Body of pancreas (tissue), 4 donors: ENCODE results near the gene HMHB1. TPM values are rescaled to one million over a fixed set of nuclear protein-coding genes. Genes with fewer than 3 reads are reported as not detected.

Experiments
- ATAC-seq: fragments of 150-250 bp; one replicate; pipeline ENCODE4 v1.9.1; 2016
- DNase-seq, 4 donors: peaks; one replicate each; pipeline ENCODE4 v3.0.0-alpha.2; 2019
- H3K27ac ChIP-seq, 4 donors: fragments of 200-600 bp; sonication (generic); 1 replicate in 3 of 4; 2 replicates in 1 of 4; pipeline versions ENCODE4 v1.5.1 to v1.6.1; 2016 to 2019; ENCODE audit warnings: mild to moderate bottlenecking in 1 of 4, mixed read lengths in 1 of 4, moderate library complexity in 1 of 4
- H3K27me3 ChIP-seq, 2 donors: fragments of 200-600 bp; sonication (generic); one replicate each; pipeline ENCODE4 v1.6.0; 2016; ENCODE audit warnings: mild to moderate bottlenecking in 1 of 2
- H3K36me3 ChIP-seq, 2 donors: fragments of 200-600 bp; sonication (generic); replicated peaks in 1 of 2; 2 replicates each; pipeline ENCODE4 v1.5.1; 2016; ENCODE audit warnings: low read depth in 2 of 2; ENCODE audit not compliant: insufficient read depth in 1 of 2
- H3K4me1 ChIP-seq: fragments of 200-600 bp; sonication (generic); one replicate; pipeline ENCODE4 v1.6.0; 2016
- H3K4me3 ChIP-seq, 2 donors: fragments of 200-600 bp; sonication (generic); 1 replicate in 1 of 2; 2 replicates in 1 of 2; pipeline ENCODE4 v1.5.1; 2016 to 2019
- H3K9me3 ChIP-seq, 3 donors: fragments of 200-600 bp; sonication (generic); 1 replicate in 2 of 3; 2 replicates in 1 of 3; pipeline ENCODE4 v1.5.1; 2016
- POLR2A ChIP-seq, 3 donors: fragments of 450-650 bp; IDR thresholded peaks; one replicate each; pipeline ENCODE4 v1.6.1; 2016; ENCODE audit warnings: antibody characterized with exemption in 3 of 3, mild to moderate bottlenecking in 2 of 3
- WGBS, 2 donors: methylation state at CpG; one replicate each; pipeline ENCODE4 v1.1.5; 2017; 5-methylcytosine and 5-hydroxymethylcytosine counted together
- intact Hi-C: fragments of 100-400 bp; cut with DNase I; formaldehyde crosslinking; loops from one replicate; pipeline ENCODE4 v1.15.1; 2023
- total RNA-seq, 2 donors: library from RNA; depleted of rRNA; stranded (reverse); fragments of >200 nt; gene quantifications; one replicate each; pipeline ENCODE4 v1.1.0, GENCODE V29; 2016
- TF ChIP-seq, protein P1 (sequence below), 7 experiments: fragments of 450-650 bp in 4 of 7; fragments of 200-600 bp in 3 of 7; sonication (generic) in 3 of 7; IDR thresholded peaks; one replicate each; pipeline ENCODE4 v1.5.1; 2016 to 2019; ENCODE audit warnings: antibody characterized with exemption in 7 of 7

Gene HMHB1
- total RNA-seq, 2 donors from 2014 or later: not detected

DNA sequence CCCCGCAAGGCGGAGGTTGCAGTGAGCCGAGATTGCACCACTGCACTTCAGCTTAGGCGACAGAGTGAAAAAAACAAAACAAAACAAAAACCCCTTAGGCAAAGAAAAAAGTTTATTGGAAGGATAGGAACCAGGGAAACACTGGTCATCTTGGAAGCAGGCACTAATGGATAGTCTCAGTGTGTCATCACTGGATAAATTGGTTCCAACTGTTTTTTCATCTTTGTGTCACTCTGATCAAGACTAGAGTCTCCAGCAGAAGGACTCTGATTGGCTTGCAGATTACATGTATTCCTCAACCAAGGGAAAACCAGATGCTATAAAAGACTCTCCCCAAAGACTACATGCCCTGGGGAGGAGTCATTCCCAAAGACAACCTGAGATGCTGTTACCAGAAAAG lies 35.0 kb upstream of the HMHB1 start:
- H3K36me3 ChIP-seq: no peaks in the 10 kb centered on the region
- no peak for DNase-seq
- H3K9me3 ChIP-seq: no peaks in the 10 kb centered on the region
- H3K27ac ChIP-seq: no peak overlapping the region
- no peaks in the 10 kb centered on the region for H3K27me3 ChIP-seq
- no peaks in the 10 kb centered on the region for H3K4me1 ChIP-seq
- no peak overlapping the region for H3K4me3 ChIP-seq
- no peak for TF ChIP-seq POLR2A (IDR thresholded peaks at IDR 0.05)
- TF ChIP-seq, protein P1, sequence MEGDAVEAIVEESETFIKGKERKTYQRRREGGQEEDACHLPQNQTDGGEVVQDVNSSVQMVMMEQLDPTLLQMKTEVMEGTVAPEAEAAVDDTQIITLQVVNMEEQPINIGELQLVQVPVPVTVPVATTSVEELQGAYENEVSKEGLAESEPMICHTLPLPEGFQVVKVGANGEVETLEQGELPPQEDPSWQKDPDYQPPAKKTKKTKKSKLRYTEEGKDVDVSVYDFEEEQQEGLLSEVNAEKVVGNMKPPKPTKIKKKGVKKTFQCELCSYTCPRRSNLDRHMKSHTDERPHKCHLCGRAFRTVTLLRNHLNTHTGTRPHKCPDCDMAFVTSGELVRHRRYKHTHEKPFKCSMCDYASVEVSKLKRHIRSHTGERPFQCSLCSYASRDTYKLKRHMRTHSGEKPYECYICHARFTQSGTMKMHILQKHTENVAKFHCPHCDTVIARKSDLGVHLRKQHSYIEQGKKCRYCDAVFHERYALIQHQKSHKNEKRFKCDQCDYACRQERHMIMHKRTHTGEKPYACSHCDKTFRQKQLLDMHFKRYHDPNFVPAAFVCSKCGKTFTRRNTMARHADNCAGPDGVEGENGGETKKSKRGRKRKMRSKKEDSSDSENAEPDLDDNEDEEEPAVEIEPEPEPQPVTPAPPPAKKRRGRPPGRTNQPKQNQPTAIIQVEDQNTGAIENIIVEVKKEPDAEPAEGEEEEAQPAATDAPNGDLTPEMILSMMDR (IDR thresholded peaks at IDR 0.05): no peak
- no peak for ATAC-seq
- WGBS, 2 donors: 93% methylated on average over 4 of the region's 4 CpGs
- intact Hi-C loops: no loop called here

- Histone ChIP-seq H3K27me3 (no peaks in the 10 kb centered on the region), H3K9me3 (no peaks in the 10 kb centered on the region), H3K4me1 (no peaks in the 10 kb centered on the region), H3K4me3 (no peak overlapping the region), H3K36me3 (no peaks in the 10 kb centered on the region), H3K27ac (no peak overlapping the region)
- 92 to 95% methylated on average over 2 of the region's 2 CpGs for WGBS, 2 donors
- DNase-seq (no peak), ATAC-seq (no peak)
- TF ChIP-seq POLR2A (IDR thresholded peaks at IDR 0.05): no peak
- TF ChIP-seq, protein P1 (IDR thresholded peaks at IDR 0.05): no peak
- intact Hi-C loops: no loop called here
Observed at GRCh38 chr5:143779506-143779905, 32.5 kb upstream of the HMHB1 start.

DNA sequence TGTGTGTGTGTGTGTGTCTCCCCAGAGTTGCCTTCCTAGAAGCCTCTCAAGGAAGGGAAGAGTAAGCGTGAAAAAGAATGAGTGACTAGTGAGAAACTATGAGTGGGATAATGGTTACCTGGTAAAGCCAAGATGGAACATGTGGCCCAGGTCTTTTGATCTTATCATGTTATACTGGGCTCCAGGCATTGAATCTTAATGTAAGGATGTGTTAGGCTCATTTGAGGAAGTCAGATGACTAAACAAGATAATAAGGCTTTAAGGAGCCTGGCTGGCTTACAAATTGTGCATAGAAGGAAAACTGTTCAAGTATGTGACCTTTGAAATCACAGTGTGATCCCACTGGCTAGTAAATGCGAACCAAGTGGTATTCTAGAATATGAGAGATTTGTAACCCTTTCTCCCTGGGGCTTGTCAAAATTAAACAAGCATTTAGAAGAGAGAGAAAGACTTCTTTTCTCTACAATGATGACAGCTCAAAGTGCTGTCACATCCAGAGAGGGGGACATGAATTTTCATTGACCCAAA lies 29.9 kb upstream of the HMHB1 start:
- Histone ChIP-seq H3K27ac (no peak overlapping the region), H3K27me3 (no peaks in the 10 kb centered on the region), H3K9me3 (no peaks in the 10 kb centered on the region), H3K36me3 (no peaks in the 10 kb centered on the region), H3K4me1 (no peaks in the 10 kb centered on the region), H3K4me3 (no peak overlapping the region)
- ATAC-seq: no peak
- no peak for DNase-seq
- WGBS, 2 donors: 73 to 75% methylated on average over 2 of the region's 2 CpGs
- intact Hi-C loops: no loop called here
- TF ChIP-seq POLR2A (IDR thresholded peaks at IDR 0.05): no peak
- TF ChIP-seq, protein P1 (IDR thresholded peaks at IDR 0.05): no peak

GRCh38 chr5:143782588-143783386 lies 29.2 kb upstream of the HMHB1 start:
- H3K4me3 ChIP-seq: no peak overlapping the region
- WGBS, 2 donors: 45 to 70% methylated on average over 3 of the region's 3 CpGs
- H3K36me3 ChIP-seq: no peaks in the 10 kb centered on the region
- H3K9me3 ChIP-seq: no peaks in the 10 kb centered on the region
- no peaks in the 10 kb centered on the region for H3K27me3 ChIP-seq
- ATAC-seq (no peak), DNase-seq (no peak)
- intact Hi-C loops: no loop called here
- no peak for TF ChIP-seq POLR2A (IDR thresholded peaks at IDR 0.05)
- TF ChIP-seq, protein P1 (IDR thresholded peaks at IDR 0.05): no peak
- no peaks in the 10 kb centered on the region for H3K4me1 ChIP-seq
- H3K27ac ChIP-seq: no peak overlapping the region

- no peak for DNase-seq
- intact Hi-C loops: no loop called here
- H3K9me3 ChIP-seq: no peaks in the 10 kb centered on the region
- WGBS, 2 donors: 74% methylated on average over 1 of the region's 1 CpG
- H3K36me3 ChIP-seq: no peaks in the 10 kb centered on the region
- H3K27me3 ChIP-seq: no peaks in the 10 kb centered on the region
- H3K4me1 ChIP-seq: no peaks in the 10 kb centered on the region
- H3K27ac ChIP-seq: no peak overlapping the region
- H3K4me3 ChIP-seq: no peak overlapping the region
- TF ChIP-seq, protein P1 (IDR thresholded peaks at IDR 0.05): no peak
- no peak for TF ChIP-seq POLR2A (IDR thresholded peaks at IDR 0.05)
- ATAC-seq: no peak
Observed at GRCh38 chr5:143788401-143788800, 23.6 kb upstream of the HMHB1 start.
